HG02642 (cell line): Measurements from ENCODE around the gene TBCK.

Experiments used
- ATAC-seq: cut with Tn5 transposase; IDR thresholded peaks from one replicate; pipeline ENCODE4 v1.9.1; 2021; ENCODE audit warnings: mild to moderate bottlenecking; ENCODE audit not compliant: unreplicated experiment, poor library complexity

Gene TBCK

DNA sequence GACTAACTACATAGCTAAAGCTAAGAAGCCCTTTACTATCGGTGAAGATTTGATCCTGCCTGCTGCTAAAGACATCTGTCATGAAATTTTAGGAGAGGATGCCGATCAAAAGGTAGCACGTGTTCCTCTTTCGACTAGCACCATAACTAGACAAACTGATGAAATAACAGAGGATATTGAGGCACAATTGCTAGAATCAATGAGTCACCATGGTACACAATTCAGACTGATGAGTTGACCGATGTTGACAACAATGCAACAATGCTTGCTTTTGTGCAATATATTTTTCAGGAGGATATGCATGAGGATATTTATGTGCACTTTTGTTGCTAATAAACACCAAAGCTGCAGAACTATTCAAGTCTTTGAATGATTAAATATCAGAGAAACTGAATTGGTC, 24.3 kb downstream of the TBCK start:
- ATAC-seq = no peak

DNA sequence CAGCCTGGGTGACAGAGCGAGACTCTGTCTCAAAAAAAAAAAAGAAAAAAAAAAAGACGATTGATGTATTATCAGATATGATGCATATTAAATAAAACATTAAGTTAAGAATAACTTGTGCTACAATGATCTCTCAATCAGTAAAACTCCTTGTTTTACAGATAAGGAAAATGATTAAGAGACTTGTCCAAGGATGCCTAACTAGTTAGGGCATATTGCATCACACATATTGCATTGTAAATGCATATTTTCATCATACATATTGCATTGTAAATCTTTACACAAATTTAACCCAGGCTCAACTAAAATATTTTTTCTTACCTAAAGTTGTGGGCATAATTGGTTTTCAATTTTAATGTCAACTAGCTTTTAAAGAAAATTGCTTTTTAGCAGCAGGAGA, 26.3 kb downstream of the TBCK start:
- no peak for ATAC-seq

DNA sequence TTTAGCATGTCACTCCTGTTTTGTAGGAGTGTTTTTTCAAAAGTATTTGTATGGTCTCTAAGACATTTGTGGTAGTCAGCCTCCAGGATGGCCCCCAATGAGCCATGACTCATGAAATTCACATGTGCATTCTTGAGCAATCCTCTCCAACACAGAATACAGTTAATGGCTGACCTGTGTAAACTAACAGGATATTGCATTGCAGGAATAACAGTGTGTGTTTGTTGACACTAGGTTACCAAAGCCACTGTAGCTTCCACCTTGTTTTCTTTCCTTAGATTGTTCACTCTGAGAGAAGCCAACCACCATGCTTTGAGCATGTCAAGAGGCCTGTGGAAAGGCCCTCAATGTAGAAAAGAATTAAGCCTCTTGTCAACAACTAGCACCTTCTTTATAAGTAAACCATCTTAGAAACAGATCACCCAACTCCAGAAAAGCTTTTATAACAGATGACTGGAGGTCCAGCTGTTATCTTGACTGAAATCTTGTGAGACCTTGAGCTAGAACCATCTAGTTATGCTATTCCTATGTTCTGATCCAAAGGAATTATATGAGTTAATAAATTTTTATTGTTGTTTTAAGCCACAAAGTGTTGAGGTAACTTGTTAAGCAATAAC, 28.5 kb downstream of the TBCK start:
- no peak for ATAC-seq

GRCh38 chr4:106286611-106287010, 29.4 kb downstream of the TBCK start:
- ATAC-seq = no peak

- ATAC-seq = no peak
These were observed 31.8 kb downstream of the TBCK start for GRCh38 chr4:106284227-106284626.

- ATAC-seq = no peak
These were observed 38.8 kb downstream of the TBCK start for GRCh38 chr4:106277140-106277675.

- ATAC-seq = no peak
These were observed 42.2 kb downstream of the TBCK start for GRCh38 chr4:106273831-106274230.

GRCh38 chr4:106270736-106271135, 45.3 kb downstream of the TBCK start:
- ATAC-seq = no peak

DNA sequence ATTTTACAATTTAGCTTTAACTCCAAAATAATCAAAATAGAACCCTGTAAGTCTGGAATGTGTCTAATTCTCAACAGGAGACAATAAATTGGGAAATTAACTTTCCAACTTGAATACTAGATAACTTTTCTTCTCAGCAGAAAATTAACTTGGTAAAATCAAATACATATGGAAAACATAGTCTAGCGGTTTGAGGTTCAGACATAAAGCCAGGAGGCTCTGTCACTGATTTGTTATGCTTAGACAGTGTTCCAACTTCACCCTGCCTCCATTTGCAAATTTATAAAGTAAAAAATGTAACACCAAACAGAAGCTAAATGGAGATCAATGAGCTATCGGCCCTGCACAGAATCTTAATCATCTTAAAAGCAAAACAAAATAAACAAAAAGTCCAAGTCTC, 46.3 kb downstream of the TBCK start:
- no peak for ATAC-seq

GRCh38 chr4:106268786-106269185, 47.2 kb downstream of the TBCK start:
- no peak for ATAC-seq

GRCh38 chr4:106266201-106266600, 49.8 kb downstream of the TBCK start:
- no peak for ATAC-seq

DNA sequence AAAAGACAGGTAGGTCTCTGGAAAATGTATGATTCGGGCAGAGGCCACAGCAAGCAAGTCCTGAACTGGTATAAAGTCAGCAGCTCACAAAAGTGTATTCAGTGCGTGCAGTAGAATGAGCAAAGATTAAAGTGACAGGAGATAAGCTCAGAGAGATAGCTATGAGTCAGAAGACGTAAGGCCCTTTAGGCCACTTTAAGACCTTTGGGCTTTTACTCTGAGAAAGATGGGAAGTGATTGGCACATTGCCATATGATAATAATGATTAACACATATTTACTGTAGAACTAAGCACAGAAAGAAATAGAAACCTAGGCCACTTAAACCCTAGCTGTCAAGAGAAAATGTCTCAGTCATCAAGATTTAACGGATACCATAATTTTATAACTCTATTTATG, 51.7 kb downstream of the TBCK start:
- no peak for ATAC-seq

DNA sequence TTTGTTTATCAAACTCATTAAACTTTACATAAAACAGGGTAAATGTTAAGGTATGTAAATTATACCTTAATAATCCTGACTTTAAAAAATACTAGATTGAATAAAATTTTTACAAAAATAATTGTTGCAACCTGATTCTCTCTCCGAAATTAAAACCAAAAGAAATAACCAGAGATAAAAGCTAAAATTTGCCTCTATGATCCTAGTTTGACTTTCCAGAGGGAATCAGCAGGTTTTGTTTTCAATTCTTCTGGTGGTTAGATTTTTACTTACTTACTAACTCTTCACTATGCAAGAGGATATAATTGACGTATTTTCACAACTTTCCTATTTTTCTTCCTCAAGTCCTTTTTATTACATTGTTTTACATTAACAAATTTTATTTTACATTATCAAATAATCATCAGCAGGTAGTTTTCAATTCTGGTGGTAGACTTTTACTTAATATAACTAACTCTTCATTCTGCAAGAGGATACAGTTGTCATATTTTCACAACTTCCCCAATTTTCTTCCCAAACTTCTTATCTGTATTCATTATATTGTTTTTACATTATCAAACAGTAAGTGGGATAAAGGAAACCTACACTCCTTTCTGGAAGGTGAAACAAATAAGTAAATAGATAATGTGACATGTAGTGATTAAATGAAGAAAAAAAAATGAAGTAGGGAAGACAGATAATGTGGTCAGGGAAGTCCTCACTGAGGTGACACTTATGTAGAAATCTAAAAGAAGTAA, 52.2 kb downstream of the TBCK start:
- no peak for ATAC-seq

GRCh38 chr4:106261980-106262379, 54.0 kb downstream of the TBCK start:
- no peak for ATAC-seq

GRCh38 chr4:106258145-106259045, 57.6 kb downstream of the TBCK start:
- no peak for ATAC-seq

DNA sequence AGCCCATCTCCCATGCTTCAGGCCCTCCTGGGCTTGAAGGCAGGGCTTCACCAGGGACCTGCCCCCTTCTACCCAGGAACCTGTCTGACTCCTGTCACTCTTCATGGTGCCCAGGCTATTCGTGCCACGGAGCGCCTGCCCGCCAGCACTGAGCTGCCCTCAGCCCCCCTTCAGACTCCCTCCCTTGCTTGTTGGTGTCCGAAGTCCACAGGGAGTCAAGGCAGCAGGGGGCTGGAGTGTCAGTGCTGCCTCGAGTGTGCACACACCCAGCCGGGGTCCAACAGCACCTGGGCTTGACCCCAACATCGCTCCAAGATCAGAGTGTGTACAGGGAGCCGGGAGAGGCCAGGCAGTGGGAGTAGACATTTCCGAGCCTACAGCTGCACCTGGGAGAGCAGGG, 59.8 kb downstream of the TBCK start:
- no peak for ATAC-seq

GRCh38 chr4:106255195-106255594, 60.8 kb downstream of the TBCK start:
- no peak for ATAC-seq

- ATAC-seq = no peak
These were observed 62.5 kb downstream of the TBCK start for GRCh38 chr4:106253364-106254129.

GRCh38 chr4:106247600-106247999, 68.4 kb downstream of the TBCK start:
- ATAC-seq = no peak

DNA sequence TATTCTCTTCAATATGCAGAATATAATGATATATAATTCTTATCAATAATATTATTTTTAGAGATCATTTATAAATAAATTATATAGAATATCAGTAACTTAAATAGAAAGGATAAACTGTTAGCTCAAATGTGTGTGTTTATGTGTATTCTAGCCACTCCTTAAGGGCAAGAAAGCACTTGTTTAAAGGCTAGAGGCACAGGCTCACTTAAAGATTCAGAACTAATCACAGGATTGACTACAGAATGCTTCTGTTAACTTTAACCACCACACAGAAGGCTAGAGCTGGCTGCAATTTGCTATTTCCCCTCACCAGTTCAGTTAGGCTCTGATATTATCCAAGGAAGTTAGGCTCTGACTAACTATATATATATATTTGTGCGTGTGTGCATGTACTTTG, 69.6 kb downstream of the TBCK start:
- ATAC-seq = no peak
